HL-60 (cell line): Measurements from ENCODE around the gene TYROBP.

Experiments
- DNase-seq, 2 experiments: peaks; one replicate each; pipeline ENCODE4 v3.0.0-alpha.2; 2010 to 2020; ENCODE audit warnings: low read depth in 1 of 2, low spot score in 1 of 2
- H3K27ac ChIP-seq: fragments of 250-450 bp; sonication (Bioruptor Pico); replicated peaks from 2 replicates; pipeline ENCODE4 v1.5.1; 2020; ENCODE audit warnings: mild to moderate bottlenecking, moderate library complexity
- H3K27me3 ChIP-seq: fragments of 250-450 bp; sonication (Bioruptor Pico); 2 replicates; pipeline ENCODE4 v1.5.1; 2021; ENCODE audit warnings: mild to moderate bottlenecking, moderate library complexity; ENCODE audit not compliant: insufficient read depth, poor library complexity, severe bottlenecking
- H3K4me3 ChIP-seq: replicated peaks from 2 replicates; pipeline ENCODE4 v1.5.1; 2011; ENCODE audit warnings: mild to moderate bottlenecking, control low read depth, low read length; ENCODE audit not compliant: insufficient read depth
- CTCF ChIP-seq: IDR thresholded peaks from one replicate; pipeline ENCODE4 v1.5.1; 2011; ENCODE audit warnings: low read length, control low read depth, inconsistent platforms; ENCODE audit not compliant: insufficient read depth
- GABPA ChIP-seq: IDR thresholded peaks from 2 replicates; pipeline ENCODE4 v1.6.1; 2012; ENCODE audit warnings: low read depth
- POLR2AphosphoS5 ChIP-seq: IDR thresholded peaks from 2 replicates; pipeline ENCODE4 v1.6.1; 2012; ENCODE audit warnings: low read depth
- REST ChIP-seq: IDR thresholded peaks from 2 replicates; pipeline ENCODE4 v1.6.1; 2012; ENCODE audit warnings: low read depth; ENCODE audit not compliant: insufficient replicate concordance
- SPI1 ChIP-seq: IDR thresholded peaks from 2 replicates; pipeline ENCODE4 v1.6.1; 2012; ENCODE audit warnings: low read depth, mild to moderate bottlenecking, borderline replicate concordance

The TYROBP gene

GRCh38 chr19:35879068-35879467 is 29.0 kb downstream of the TYROBP start:
- Histone ChIP-seq H3K27ac (no peak overlapping the region), H3K4me3 (no peak overlapping the region), H3K27me3 (no peaks in the 10 kb centered on the region)
- no peak for DNase-seq
- TF ChIP-seq REST (no peak), POLR2AphosphoS5 (no peak), GABPA (no peak), CTCF (no peak), SPI1 (no peak)

- Histone ChIP-seq H3K27me3 (peaks cover 7% of the 10 kb centered on the region), H3K27ac (no peak overlapping the region), H3K4me3 (no peak overlapping the region)
- no peak for DNase-seq
- TF ChIP-seq POLR2AphosphoS5 (no peak), CTCF (no peak), GABPA (no peak), SPI1 (no peak), REST (no peak)
Measured at GRCh38 chr19:35874392-35874930, 33.6 kb downstream of the TYROBP start.

GRCh38 chr19:35872180-35872579 is 35.9 kb downstream of the TYROBP start:
- Histone ChIP-seq H3K27ac (no peak overlapping the region), H3K27me3 (peaks cover 26% of the 10 kb centered on the region), H3K4me3 (no peak overlapping the region)
- TF ChIP-seq POLR2AphosphoS5: no peak
- TF ChIP-seq CTCF: no peak
- no peak for TF ChIP-seq GABPA
- no peak for TF ChIP-seq SPI1
- no peak for TF ChIP-seq REST
- DNase-seq: no peak
